Measurements from ENCODE around the gene KIF5C.

KIF5C gene

DNA sequence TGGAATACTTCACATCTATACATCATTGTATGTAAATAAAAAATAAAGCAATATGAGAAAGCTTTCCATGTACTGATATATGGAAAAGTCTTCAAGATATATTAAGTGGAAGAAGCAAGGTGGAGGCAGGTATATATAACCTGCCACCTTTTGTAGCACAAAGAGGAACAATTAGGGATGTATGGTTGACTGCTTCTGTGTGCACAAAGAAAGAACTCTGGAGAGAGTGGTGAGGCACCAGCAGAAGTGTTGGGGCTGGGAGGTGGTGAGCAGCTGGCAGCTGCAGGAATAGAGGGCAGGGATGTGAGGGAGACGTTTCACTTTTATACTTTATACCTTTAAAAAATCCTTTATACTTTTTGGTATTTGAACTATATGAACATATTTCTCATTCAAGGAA is 26.1 kb downstream of the KIF5C start:
- no peak for TF ChIP-seq POLR2A (IDR thresholded peaks at IDR 0.05; ENCODE audit: low read depth, low read length)
- FAIRE-seq = no peak
- no peak for DNase-seq (ENCODE audit: insufficient read length, low spot score)

DNA sequence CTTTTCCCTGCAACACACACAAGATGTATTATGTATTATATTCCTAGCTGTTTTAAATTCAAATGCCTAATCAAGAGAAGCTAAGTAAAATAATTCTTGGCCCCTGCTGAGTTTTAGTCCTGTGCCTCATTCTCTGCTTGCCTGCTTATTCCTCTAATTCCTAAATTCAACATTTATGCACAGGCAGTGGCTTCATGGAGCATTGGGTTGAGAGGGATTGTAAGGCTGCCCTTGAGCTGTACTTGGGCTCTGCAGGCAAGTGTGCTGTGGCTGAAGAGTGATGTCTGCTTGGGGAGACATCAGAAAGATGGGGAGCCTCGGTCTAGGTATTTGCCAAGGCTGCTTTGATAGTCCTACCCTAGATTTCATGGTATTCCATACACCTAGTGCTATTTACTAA is 27.8 kb downstream of the KIF5C start:
- FAIRE-seq (no peak), DNase-seq (ENCODE audit: insufficient read length, low spot score) (no peak)
- TF ChIP-seq POLR2A (IDR thresholded peaks at IDR 0.05; ENCODE audit: low read depth, low read length) = no peak

DNA sequence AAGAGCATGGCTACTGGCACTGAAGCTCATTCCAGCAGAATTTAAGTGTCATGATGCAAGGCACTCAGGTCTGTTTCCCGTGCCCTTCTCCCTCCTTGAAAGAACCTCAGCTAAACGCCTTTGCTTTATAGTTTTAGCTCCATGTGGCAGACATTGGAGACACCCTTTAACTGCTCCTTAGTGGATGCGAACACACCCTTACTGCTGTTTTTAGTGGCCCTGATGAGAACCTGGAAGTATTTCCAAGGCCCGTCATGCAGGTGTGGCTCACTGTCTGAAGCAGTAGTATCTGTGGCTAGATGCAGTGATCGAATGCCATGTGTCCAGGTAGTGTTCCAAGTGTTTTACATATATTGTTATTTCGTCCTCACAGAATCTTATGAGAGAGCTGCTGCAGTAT is 28.3 kb downstream of the KIF5C start:
- TF ChIP-seq POLR2A (IDR thresholded peaks at IDR 0.05; ENCODE audit: low read depth, low read length) = no peak
- FAIRE-seq (no peak), DNase-seq (ENCODE audit: insufficient read length, low spot score) (no peak)

DNA sequence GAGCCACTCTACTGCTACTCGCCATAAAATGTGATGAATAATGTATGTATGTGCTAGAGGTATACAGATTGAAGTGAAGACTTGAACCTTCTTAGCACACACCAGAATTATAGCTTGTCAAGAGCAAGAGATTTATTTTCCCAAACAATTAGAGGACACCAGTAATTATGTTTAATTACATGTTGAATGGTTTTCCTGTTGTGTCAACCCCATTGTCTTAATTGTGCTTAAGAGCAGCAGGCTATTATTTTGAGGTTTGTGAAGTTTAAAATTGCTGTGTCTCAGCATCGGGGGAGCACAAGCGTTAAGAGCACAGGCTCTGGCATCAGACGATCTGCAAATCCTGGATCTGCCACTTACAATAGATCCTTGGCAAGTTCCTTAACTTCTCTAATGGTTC is 29.0 kb downstream of the KIF5C start:
- no peak for TF ChIP-seq POLR2A (IDR thresholded peaks at IDR 0.05; ENCODE audit: low read depth, low read length)
- no peak for DNase-seq (ENCODE audit: insufficient read length, low spot score)
- no peak for FAIRE-seq

DNA sequence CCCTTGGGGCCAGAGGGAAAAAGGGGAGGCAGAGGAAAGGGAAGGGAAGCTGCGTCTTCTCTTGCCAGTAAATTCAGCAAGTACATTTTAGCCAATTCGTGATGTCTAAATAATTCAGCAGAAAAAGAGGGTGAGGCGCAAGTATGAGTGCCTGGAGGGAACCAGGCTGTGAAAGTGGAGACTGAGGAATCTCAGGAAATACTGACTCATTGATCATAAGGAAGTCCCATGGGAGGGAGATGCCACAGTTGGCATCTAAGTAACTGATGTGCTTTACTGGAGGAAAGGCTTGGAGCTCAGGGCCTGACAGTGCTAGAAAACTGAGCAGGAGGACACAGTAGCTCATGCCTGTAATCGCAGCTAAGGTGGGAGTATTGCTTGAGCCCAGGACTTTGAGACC is 31.1 kb downstream of the KIF5C start:
- DNase-seq (ENCODE audit: insufficient read length, low spot score) (no peak), FAIRE-seq (no peak)
- TF ChIP-seq POLR2A (IDR thresholded peaks at IDR 0.05; ENCODE audit: low read depth, low read length) = no peak

DNA sequence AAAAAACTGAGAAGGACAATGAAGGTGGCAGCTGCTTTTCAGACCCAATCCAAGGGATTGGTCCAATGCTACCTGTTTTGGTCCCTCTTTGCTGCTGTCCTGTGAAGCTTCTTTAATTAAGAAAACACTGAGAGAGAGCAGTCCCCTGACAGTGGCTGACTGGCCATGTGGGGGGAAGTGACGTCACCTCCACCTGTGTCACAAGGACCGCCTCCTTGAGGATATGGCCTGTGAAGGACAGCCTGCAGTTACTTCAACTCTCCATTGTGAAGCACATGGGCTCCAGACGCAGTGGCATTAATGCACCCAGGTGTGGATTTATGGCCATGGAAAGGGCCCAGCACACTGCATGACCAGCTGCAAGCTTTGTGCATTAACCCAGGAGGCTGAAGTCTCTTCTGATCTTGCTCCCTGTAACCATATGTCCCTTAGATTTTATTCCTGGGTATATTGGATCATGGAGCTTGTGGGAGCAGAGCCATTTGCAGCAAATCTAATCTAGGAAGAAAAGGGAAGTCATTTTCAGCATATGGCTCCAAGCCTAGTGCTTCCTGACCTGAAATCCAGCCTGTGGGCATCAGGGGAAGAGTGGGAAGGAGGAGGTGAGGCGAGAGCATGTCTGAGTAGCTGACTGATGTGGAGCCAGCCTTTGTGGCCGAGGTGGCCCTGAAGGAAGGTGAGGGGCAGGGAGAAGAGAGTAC is 32.2 kb downstream of the KIF5C start:
- no peak for TF ChIP-seq POLR2A (IDR thresholded peaks at IDR 0.05; ENCODE audit: low read depth, low read length)
- no peak for FAIRE-seq
- no peak for DNase-seq (ENCODE audit: insufficient read length, low spot score)

DNA sequence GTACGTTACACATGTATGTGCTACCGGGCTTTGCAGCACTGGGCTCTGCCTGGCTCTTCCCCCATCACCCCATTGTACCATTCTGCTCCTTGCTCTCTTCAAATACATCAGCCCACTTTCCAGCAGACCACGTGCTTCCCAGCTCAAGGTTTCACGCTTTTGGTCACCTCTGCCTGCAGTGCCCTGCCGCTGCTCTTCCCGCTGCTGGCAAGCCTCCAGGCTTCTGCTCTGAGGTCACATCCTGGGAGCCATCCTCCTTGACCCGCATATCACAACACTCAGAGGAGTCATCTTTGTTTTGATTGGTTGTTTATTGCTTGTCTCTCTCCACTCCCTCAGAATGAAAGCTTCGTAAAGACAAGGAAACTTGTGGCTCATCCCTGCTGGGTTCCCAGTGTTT is 34.1 kb downstream of the KIF5C start:
- TF ChIP-seq POLR2A (IDR thresholded peaks at IDR 0.05; ENCODE audit: low read depth, low read length) = no peak
- DNase-seq (ENCODE audit: insufficient read length, low spot score) (no peak), FAIRE-seq (no peak)

DNA sequence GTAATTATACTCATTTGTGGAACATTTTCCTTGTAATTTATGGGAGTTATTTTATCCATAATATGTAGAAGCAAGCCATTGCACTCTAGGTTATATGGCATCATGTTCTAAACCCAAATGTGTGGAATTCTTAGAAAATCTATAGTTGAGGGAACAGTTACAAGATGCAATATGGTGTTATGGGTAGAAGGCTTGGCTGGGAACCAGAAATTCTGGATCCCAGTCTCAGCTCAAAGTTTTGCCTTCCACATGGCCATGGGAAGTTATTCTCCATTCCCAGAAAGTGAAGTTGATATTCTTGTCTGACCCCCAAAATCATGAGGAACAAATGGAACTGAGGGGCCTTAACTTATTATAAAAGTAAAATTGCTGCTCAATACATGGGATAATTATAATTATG is 38.0 kb downstream of the KIF5C start:
- FAIRE-seq (no peak), DNase-seq (ENCODE audit: insufficient read length, low spot score) (no peak)
- no peak for TF ChIP-seq POLR2A (IDR thresholded peaks at IDR 0.05; ENCODE audit: low read depth, low read length)

DNA sequence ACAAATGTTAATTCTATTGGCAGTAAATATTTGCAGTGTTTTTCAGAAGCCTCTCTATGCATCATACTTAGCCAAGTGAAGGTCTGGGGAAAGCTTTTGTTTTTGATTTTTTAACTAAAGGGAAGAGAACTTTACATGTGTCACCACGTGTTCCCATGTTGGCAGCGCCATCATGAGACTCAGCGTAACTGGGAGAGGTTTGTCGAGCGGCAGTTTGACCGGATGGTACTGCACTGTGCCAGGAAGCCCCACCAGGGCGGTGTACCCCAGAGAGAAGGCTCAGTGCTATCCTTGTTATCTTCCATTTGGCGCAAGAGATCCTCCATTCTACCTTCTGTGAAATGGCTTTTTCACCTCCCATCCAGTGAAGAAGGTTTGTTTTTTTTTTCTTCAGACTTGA is 38.5 kb downstream of the KIF5C start:
- TF ChIP-seq POLR2A (IDR thresholded peaks at IDR 0.05; ENCODE audit: low read depth, low read length) = no peak
- FAIRE-seq = no peak

DNA sequence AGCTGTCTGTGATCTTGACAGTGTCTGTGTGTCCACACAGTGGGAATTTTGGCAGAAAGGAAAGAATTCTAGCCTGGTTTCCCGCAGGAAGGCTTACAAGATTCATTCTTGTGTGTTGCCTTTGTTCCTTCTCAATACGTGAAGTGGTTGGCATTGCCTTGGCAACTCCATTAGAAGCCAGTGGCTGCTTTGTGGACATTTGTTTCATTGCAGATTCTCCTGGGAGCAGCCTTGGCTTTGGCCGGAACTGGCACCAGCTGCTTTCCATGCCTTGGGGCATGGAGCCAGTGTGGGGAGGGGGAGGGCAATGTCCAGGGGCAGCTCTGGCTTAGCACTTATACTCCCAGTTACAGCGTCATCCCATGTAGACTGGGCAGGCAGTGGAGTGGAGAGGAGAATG is 39.4 kb downstream of the KIF5C start:
- FAIRE-seq (no peak), DNase-seq (ENCODE audit: insufficient read length, low spot score) (no peak)
- TF ChIP-seq POLR2A (IDR thresholded peaks at IDR 0.05; ENCODE audit: low read depth, low read length) = no peak

More for the DNA sequence above, 38.5 kb downstream of the KIF5C start:
- no peak for DNase-seq (ENCODE audit: insufficient read length, low spot score)

DNA sequence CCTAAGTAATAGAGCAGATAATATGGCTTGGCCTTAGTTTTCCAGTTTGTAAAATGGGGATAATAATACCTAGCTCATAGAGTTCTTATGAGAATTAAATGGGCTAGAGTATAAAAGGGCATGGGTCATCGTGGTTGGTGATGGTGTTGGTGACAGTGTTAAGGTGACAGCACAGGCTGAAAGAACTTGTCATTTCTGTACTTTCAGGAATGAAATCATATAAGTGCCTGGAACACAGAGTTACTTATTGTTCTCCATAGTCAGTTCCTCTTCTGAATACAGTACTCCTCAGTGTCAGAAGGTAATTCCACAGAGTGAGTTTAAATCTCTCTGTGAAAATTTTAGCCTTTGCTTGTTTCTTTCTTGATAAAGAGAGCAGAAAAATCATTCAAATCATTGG is 42.4 kb downstream of the KIF5C start:
- FAIRE-seq (no peak), DNase-seq (ENCODE audit: insufficient read length, low spot score) (no peak)
- TF ChIP-seq POLR2A (IDR thresholded peaks at IDR 0.05; ENCODE audit: low read depth, low read length) = no peak

DNA sequence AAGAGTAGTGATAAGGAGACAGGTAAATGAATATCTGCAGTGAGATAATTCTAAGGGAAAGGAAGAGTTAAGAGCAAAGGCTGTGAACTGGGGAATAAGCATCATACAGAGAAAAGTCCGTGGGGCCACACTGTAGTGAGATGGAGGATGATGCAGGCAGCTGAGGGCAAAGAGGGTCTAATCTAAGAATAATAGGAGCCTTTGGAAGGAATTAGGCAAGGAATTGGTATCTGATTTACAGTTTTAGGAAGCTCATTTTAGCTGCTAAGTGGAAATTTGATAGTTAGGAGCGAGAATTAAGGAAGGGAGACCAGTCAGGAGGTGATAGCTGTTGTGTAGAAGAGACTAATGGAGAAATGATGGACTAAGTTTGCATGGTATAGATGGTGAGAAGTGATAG is 43.5 kb downstream of the KIF5C start:
- no peak for TF ChIP-seq POLR2A (IDR thresholded peaks at IDR 0.05; ENCODE audit: low read depth, low read length)
- no peak for DNase-seq (ENCODE audit: insufficient read length, low spot score)
- FAIRE-seq = no peak

DNA sequence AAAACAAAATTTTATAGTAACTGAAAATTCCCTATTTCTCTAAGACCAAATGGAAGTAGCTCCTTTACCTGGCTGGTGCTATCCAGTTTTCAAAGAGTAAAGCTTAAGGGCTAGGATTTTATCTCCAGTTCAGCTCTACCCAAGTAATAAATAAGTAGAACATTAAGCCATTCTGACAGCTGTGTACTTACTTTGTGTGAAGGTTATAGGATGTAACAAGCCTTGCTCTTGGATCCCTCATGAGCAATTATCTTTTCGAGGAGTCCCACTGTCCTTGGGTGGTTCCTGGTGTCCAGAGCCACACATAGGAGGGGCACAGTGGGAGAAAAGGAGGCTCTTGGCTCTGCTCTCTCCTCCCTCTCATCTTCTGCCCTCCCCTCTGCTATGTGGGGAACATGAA is 45.5 kb downstream of the KIF5C start:
- FAIRE-seq = no peak
- no peak for DNase-seq (ENCODE audit: insufficient read length, low spot score)

DNA sequence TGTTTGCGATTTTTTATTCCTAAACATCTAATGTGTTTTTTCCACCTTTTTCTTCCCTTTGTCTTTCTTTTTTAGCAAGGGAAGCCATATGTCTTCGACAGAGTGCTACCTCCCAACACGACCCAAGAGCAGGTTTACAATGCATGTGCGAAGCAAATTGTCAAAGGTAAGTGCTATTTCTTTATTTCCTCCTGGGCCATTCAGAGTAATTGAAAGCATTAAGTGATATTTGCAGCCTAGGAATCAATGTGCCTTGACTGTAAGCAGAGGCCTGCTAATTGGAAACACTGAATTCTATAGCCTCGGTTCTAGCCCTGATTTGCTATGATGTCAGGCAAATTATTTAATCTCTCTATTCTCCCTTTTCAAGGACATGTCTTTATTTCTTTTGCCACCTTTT is 47.0 kb downstream of the KIF5C start:
- FAIRE-seq (no peak), DNase-seq (ENCODE audit: insufficient read length, low spot score) (no peak)
- no peak for TF ChIP-seq POLR2A (IDR thresholded peaks at IDR 0.05; ENCODE audit: low read depth, low read length)

More for the DNA sequence above, 45.5 kb downstream of the KIF5C start:
- TF ChIP-seq POLR2A (IDR thresholded peaks at IDR 0.05; ENCODE audit: low read depth, low read length) = no peak

DNA sequence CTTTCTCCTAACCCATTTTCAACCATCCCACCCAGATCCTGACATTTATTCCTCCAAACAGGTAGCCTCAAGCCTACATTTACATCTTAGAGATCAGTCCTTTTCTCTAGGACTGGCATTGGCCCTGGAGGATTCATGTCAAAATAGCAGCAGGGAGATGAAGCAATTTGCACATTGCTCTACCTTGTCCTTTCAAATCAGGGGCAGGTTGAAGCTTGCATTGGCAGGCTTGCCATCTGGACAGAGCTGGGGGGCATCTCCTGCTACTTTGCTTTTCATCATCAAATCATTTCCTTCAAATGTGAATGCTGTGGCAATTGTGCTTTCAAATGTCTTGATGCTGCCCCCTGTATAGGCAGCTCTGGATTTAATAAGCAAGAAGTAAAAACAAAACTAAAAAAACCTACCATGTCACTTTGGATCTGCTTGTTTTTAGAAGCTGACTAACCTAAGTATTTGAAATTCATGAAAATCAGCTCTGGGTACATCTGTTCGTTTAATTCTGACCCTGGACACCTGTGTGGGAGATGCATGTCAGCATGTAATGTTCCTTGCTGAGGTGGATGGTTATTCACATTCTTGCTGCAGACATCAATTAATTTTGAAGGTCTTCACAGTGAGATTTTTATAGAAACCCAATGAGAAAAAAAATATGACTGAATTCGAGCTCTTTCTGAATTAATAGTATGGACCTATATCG is 47.9 kb downstream of the KIF5C start:
- TF ChIP-seq POLR2A (IDR thresholded peaks at IDR 0.05; ENCODE audit: low read depth, low read length) = no peak
- FAIRE-seq (no peak), DNase-seq (ENCODE audit: insufficient read length, low spot score) (no peak)
